Osteoblast (primary cell): ENCODE measurements around the gene TECTB. TPM values are rescaled to one million over a fixed set of nuclear protein-coding genes. Genes with fewer than 3 reads are reported as not detected.
A peak's percentile ranks its signal among the peaks of the same experiment; 100 is the strongest.

Experiments used
- DNase-seq: peaks from one replicate; pipeline ENCODE4 v3.0.0; 2011; ENCODE audit warnings: low spot score, mixed read lengths; ENCODE audit not compliant: insufficient read length; ENCODE audit errors: missing footprints
- H2AFZ ChIP-seq: 2 replicates; pipeline ENCODE4 v1.6.0; 2011; ENCODE audit warnings: mild to moderate bottlenecking, low read length
- H3K27ac ChIP-seq: 2 replicates; pipeline ENCODE4 v1.5.1; 2011; ENCODE audit warnings: mild to moderate bottlenecking, low read depth, low read length, moderate library complexity
- H3K27me3 ChIP-seq: 2 replicates; pipeline ENCODE4 v1.6.0; 2012; ENCODE audit warnings: mild to moderate bottlenecking, control low read depth, inconsistent platforms, low read length, moderate library complexity; ENCODE audit not compliant: insufficient read depth
- H3K36me3 ChIP-seq: 2 replicates; pipeline ENCODE4 v1.5.1; 2011; ENCODE audit warnings: mild to moderate bottlenecking, low read length, control low read depth, moderate library complexity; ENCODE audit not compliant: insufficient read depth
- H3K4me1 ChIP-seq: 2 replicates; pipeline ENCODE4 v1.5.1; 2011; ENCODE audit warnings: mild to moderate bottlenecking, low read length, control low read depth, moderate library complexity; ENCODE audit not compliant: insufficient read depth
- H3K4me2 ChIP-seq: 2 replicates; pipeline ENCODE4 v1.6.0; 2011; ENCODE audit warnings: mild to moderate bottlenecking, low read length; ENCODE audit not compliant: insufficient read depth
- H3K4me3 ChIP-seq: fragments of 200-600 bp; sonication (generic); 3 replicates; pipeline ENCODE4 v1.5.1; 2012; ENCODE audit warnings: mild to moderate bottlenecking, low read length, inconsistent platforms; ENCODE audit not compliant: insufficient read depth
- H3K79me2 ChIP-seq: 2 replicates; pipeline ENCODE4 v1.6.0; 2012; ENCODE audit warnings: mild to moderate bottlenecking, low read length, control low read depth, inconsistent platforms; ENCODE audit not compliant: insufficient read depth
- H3K9me3 ChIP-seq: 2 replicates; pipeline ENCODE4 v1.5.1; 2011; ENCODE audit warnings: low read depth, low read length, control low read depth
- H4K20me1 ChIP-seq: 2 replicates; pipeline ENCODE4 v1.6.0; 2012; ENCODE audit warnings: mild to moderate bottlenecking, low read length, control low read depth; ENCODE audit not compliant: insufficient read depth
- total RNA-seq: library from RNA; depleted of rRNA; stranded (reverse); fragments of >200 nt; gene quantifications from 2 replicates; pipeline ENCODE4 v1.2.3, GENCODE V29; 2012
- TF ChIP-seq, protein P1 (sequence below): IDR thresholded peaks from 2 replicates; pipeline ENCODE4 v1.5.1; 2011; ENCODE audit warnings: mild to moderate bottlenecking, low read depth, low read length, moderate library complexity; ENCODE audit errors: extremely low read depth

Gene TECTB
- total RNA-seq, 1 donor: not detected

- Histone ChIP-seq H3K79me2 (no peaks in the 10 kb centered on the region), H2AFZ (no peak overlapping the region), H3K36me3 (no peaks in the 10 kb centered on the region), H4K20me1 (no peaks in the 10 kb centered on the region), H3K27ac (no peak overlapping the region), H3K27me3 (no peaks in the 10 kb centered on the region), H3K4me2 (no peak overlapping the region), H3K4me3 (no peak overlapping the region), H3K4me1 (peaks cover 23% of the 10 kb centered on the region), H3K9me3 (no peaks in the 10 kb centered on the region)
- TF ChIP-seq, protein P1, sequence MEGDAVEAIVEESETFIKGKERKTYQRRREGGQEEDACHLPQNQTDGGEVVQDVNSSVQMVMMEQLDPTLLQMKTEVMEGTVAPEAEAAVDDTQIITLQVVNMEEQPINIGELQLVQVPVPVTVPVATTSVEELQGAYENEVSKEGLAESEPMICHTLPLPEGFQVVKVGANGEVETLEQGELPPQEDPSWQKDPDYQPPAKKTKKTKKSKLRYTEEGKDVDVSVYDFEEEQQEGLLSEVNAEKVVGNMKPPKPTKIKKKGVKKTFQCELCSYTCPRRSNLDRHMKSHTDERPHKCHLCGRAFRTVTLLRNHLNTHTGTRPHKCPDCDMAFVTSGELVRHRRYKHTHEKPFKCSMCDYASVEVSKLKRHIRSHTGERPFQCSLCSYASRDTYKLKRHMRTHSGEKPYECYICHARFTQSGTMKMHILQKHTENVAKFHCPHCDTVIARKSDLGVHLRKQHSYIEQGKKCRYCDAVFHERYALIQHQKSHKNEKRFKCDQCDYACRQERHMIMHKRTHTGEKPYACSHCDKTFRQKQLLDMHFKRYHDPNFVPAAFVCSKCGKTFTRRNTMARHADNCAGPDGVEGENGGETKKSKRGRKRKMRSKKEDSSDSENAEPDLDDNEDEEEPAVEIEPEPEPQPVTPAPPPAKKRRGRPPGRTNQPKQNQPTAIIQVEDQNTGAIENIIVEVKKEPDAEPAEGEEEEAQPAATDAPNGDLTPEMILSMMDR: no peak
- DNase-seq: no peak
These were observed 23.5 kb upstream of the TECTB start for GRCh38 chr10:112259688-112260087.

GRCh38 chr10:112260831-112261230, 22.4 kb upstream of the TECTB start:
- no peak overlapping the region for H3K4me3 ChIP-seq
- H3K4me1 ChIP-seq: peaks cover 23% of the 10 kb centered on the region
- no peak for DNase-seq
- H3K4me2 ChIP-seq: no peak overlapping the region
- peak overlapping the region; percentile 60 for H3K27ac ChIP-seq
- no peaks in the 10 kb centered on the region for H3K36me3 ChIP-seq
- no peaks in the 10 kb centered on the region for H4K20me1 ChIP-seq
- H3K27me3 ChIP-seq: no peaks in the 10 kb centered on the region
- no peaks in the 10 kb centered on the region for H3K79me2 ChIP-seq
- no peak overlapping the region for H2AFZ ChIP-seq
- H3K9me3 ChIP-seq: no peaks in the 10 kb centered on the region
- TF ChIP-seq, protein P1: no peak

DNA sequence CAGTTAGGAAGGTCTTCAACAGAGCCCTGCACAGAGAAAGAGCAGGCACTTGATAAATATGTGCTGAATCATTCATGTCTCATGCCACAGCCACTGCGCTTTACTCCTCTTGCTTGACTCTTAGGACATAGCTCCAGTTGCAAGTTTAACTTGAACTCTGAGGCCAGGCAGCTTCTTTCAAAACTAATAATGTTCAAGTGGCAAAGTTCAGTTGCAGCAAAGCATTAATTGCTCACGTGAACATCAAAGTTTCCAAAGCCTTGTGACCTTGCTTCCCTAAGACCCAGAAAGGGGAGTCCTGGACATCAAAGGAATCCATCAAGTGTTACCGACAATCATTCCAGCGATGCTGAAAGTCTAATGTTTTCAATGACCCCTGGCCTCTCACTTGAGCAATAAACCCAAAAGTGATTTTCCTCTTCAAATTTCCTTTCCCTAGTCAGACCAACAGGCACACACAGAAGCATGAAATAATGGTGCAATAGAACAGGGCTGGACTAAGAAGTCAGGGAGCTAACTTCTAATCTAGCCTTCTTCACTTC, 21.8 kb upstream of the TECTB start:
- H2AFZ ChIP-seq: peak overlapping the region; percentile 12

DNA sequence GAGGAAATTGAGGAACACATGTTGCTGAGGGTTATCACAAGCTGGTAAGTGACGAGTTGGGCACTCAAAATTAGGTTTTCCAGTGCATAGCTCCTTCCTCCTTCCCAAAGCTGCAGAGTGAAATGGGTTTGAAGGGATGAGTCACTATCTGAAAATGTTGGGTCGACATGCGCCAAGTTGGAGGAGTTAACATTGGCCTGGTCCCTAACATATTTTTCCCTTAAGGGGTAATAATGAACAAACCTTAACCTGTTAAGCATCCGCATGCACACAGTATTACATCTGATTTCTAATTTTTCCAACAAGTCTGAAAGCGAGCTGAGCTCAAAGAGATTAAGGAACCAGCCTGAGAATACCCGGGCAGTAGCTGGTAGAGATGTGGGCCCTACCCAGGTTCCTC, 20.7 kb upstream of the TECTB start:
- Histone ChIP-seq H3K4me2 (no peak overlapping the region), H3K36me3 (no peaks in the 10 kb centered on the region), H3K9me3 (no peaks in the 10 kb centered on the region), H4K20me1 (no peaks in the 10 kb centered on the region), H3K4me1 (peaks cover 23% of the 10 kb centered on the region), H2AFZ (no peak overlapping the region), H3K27me3 (no peaks in the 10 kb centered on the region), H3K79me2 (no peaks in the 10 kb centered on the region), H3K4me3 (no peak overlapping the region), H3K27ac (no peak overlapping the region)
- no peak for DNase-seq
- TF ChIP-seq, protein P1: no peak

More for the DNA sequence above, 21.8 kb upstream of the TECTB start:
- Histone ChIP-seq H3K9me3 (no peaks in the 10 kb centered on the region), H3K4me3 (no peak overlapping the region), H3K79me2 (no peaks in the 10 kb centered on the region), H3K27me3 (no peaks in the 10 kb centered on the region), H3K4me2 (peak overlapping the region; percentile 38), H3K36me3 (no peaks in the 10 kb centered on the region), H3K27ac (peak overlapping the region; percentile 60), H4K20me1 (no peaks in the 10 kb centered on the region), H3K4me1 (peaks cover 23% of the 10 kb centered on the region)
- TF ChIP-seq, protein P1: no peak
- DNase-seq: no peak
